Measurements from ENCODE around the gene OTOF.

Gene OTOF

DNA sequence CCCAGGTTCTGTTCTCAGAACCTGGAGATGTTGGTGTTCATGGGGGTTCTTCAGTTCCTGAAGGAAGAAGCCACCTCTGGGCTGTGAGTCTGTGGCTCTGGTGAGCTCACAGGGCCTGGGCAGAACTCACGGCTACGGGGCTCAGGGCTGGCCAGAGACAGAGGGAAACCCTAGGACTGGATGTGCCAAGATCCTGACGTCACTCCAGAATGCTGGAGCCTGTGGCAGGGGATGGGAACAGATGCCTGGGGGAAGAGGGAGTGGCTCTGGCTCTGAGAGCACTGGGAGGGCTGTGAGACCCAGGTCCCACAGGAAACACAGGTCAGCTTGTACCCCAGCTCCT is at the start of gene OTOF:
OTOF (minus strand) TSS at position 214 of the 343 bp plus-strand sequence.
- DNase-seq (ENCODE audit: low read depth), result peak; percentile 87

DNA sequence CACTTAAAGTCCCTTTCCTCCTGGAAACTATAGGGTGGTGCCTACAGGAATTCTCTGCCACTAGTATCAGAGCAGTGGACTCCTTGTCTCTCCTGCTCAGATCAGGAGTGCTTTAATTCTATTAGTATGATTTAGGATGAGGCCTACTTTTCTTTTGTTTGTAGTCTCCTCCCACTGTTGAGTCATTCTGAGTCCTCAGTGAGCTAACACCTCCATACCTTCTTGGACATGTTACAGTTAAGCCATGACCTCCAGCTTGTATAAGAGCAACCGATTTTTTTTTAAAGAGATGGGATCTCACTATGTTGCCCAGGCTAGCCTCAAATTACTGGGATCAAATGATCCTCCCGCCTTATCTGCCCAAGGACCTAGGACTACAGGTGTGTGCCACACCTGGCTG is 48.7 kb upstream of the OTOF start:
- DNase-seq (ENCODE audit: low read depth), result no peak

DNA sequence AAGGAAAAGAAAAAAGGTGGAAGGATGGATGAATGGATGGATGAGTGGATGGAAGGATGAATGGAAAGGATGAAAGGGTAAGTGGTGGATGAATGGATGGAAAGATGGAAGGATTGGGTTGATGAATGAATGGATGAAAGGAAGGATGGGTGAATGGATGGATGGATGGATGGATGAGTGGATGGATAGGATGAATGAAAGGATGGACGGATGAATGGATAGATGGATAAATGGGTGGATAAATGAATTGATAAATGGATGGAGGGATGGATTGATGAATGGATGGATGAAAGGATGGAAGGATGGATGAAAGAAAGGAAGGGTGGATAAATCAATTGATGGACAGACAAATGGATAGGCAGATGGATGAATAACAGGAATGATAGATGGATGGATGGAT is 48.2 kb upstream of the OTOF start:
- DNase-seq (ENCODE audit: low read depth), result no peak

DNA sequence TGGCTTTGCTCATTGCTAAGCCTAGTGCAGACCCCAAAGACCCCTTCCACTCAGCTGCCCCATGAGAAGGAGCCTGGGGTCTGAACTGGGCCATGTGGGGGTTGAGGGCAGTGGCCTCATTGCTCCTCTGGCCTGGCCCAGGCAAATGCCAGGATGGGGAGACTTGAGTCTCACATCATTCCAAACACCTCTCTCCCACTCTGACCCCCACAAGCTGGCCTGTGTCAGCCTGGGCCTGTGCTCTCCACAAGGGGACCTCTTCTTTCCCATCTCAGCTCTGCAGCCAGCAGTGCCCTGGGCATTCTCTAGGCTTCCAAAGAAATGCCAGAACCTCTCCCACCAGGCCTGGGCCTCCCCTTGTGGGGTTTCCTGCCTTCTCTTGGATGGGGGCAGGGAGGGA is 45.8 kb upstream of the OTOF start:
- no peak for DNase-seq (ENCODE audit: low read depth)

DNA sequence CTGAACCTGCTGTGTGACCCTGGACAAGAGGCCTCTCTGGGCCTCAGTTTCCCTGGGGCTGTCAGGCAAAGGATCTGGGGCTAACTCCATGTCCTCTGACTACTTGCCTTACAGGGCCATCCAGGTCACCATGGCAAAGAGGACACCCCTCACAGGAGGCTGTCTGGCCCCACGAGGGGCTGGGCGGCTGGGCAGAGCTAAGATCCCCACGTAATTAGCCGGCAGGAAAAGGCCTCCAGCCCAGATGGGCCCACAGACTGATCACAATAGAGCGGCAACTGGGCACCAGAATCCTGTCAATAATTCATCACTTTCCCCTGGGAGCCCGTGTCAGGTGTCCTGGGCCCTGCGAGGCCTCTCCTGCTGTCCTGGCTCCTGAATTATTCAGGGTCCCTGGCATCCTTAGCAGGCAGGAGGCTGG is 44.8 kb upstream of the OTOF start:
- DNase-seq (ENCODE audit: low read depth), result no peak

DNA sequence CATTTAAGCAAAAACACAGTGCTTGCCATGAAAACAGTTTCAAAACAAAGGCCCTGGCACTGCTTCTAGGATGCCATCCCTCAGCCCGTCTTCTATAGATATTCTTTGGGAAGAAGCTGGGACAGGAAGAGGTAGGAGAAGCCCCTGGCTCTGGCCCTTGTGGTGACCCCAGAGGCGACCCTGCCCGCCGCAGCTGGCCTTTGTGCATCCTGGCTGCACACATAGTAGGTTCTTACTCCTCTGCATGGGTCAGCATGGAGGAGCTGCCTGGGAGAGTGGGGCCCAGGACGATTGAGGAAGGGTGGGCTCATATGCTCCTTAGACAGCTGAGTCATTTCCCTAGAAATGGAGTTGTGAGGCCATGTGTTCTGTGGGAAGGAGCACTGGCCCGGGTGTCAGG is 44.4 kb upstream of the OTOF start:
- no peak for DNase-seq (ENCODE audit: low read depth)

DNA sequence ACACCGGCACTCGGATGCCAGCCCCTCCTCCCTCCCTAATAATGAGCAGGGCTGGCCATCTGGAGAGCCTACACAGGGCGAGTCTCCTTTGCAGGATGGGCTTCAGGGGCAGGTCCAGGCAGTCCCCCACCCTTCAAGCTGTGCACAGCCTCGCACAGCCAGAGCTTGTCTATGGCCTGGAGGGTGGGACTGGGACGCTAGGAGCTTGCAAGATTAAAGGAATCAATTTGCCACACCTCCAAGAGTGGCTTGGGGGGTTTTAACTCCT is 43.9 kb upstream of the OTOF start:
- DNase-seq (ENCODE audit: low read depth), result no peak

DNA sequence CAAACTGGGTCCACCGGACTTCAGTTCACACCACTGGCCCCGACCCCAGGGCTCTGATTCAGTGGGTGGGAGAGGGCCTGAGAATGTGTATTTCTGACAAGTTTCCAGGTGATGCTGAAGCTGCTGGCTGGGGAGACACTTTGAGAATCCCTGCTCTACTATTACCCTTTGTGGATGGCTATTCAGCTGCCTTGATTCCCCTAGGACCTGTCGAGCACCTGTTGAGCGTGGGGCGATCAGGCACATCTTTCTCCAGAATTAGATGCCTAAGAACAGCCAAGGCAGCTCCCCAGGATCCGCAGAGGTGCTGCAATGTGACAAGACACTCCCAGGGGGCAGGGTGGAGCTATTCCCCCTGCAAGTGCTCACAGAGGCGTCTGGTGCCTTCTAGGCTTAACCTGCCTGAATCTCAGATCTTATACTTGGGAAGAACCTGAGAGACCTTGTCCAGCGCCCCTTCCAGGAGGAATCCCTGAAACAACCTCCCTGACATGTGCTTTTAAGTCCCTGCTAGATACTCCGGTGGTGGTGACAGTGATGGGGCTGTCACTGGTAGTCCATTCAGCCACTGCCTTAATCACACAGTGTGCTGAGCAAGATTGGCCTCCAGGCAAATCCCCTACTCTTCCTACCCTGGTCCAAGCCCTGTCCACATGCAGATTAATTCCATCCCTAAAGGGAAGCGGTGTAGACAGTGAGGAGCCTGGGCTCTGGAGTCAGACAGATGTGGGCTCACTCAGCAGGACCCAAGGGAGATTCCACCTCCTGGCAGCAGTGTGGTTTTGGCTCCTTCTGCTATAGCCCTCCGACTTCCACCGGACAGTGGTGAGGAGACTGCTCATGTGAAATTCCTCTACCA is 43.4 kb upstream of the OTOF start:
- DNase-seq (ENCODE audit: low read depth), result peak; percentile 11

DNA sequence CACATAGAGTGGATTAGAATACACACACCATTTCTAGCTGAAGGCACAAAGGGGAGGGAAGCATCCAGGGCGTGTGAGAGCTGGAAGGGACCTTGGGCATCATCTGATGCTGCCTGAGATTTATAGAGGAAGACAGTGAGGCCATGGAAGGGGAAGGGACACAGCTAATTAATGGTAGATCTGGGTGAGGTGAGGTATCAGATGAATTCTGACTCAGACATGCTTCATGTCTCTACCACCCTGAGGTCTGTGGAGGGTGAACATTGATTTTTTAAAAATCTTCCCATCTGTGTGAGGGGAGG is 42.2 kb upstream of the OTOF start:
- no peak for DNase-seq (ENCODE audit: low read depth)

DNA sequence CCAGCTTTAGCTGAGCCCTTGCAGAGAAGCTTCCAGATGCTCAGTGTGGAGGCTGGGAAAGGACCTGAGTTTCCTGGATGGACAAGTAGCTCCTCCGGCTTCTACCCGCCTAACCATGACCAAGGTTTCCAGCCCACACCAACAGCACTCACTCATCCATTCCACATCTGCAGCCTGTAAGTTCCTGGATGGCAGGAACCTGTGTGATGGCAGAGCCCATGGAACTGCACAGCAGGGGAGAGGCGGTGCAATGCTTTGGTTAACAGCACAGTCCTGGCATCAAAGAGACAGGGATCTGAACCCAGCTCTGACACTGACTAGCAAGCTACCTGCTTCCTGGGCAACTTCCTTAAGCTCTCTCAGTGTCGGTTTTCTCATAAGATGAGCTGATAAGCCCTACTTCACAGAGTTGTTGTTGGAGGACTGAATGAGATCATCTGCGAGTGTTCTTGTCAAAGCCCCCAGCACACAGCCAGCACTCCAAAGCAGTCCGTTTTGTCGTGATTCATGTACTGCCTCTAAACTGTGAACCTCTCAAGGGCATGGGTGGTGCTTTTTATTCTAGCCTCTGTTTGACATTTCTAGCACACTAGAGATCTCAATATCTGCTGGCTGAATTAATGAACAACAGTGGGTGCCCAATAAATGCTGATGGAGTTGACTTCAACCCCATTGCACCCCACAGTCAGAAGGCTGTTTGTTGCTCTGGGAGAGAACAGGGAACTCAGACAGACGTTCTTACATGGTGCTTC is 41.6 kb upstream of the OTOF start:
- DNase-seq (ENCODE audit: low read depth), result no peak

DNA sequence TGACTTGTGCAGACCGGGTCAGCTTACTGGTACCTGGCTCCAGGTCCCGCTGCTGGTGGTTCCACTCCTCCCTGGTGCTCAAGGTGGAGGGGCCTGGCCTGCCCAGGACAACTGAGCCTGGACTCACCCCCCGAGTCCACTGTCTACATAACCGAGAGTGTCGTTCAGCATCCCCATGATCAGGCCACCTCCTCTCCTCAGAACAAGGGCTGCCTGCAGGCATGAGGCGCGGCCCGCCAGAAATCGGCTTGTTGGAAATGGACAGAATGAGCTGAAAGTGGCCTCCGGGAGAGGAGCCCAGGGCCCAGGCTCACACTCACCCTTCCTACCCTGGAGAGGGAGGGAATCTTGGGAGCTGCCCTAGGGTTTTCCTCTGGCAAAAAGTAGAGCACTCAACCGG is 38.9 kb upstream of the OTOF start:
- no peak for DNase-seq (ENCODE audit: low read depth)

DNA sequence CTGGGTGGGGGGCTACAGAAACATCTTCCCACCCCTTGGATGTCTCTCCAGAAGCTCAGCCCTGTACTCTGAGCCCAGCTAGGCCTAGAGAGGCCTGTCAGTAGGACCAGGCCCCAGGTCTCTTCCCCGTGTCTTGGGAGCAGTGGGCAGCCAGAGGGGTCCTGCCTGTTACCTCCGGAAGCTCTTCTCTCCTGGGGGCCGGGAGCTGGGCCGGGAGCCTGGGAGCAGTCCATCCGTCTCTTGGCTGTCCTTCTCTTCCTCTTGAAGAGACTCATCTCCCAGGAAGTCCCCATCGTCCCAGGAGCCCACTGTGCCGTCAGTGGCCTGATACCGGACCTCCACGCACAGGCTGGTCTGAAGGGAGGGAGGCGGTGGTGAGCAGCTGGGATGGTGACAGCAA is 38.3 kb upstream of the OTOF start:
- DNase-seq (ENCODE audit: low read depth), result no peak

DNA sequence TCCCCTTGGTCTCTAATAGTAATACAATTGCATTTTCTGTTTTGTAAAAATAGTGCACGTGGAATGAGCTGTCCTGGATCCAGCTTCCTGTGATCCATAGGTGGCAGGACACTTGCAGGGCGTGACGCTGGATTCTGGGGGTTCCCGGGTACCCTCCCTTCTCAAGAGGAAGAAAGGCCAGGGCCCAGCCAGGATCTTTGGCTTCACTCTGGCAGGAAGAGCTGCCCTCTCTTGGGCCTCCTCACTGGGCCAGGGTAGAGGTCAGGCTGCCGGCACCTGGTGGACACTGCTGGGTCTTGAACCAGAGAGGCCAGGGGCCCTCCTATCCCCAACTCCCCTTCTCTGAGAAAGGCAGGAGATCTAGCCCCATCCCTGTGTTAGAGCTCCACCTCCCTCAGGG is 37.8 kb upstream of the OTOF start:
- DNase-seq (ENCODE audit: low read depth), result no peak

DNA sequence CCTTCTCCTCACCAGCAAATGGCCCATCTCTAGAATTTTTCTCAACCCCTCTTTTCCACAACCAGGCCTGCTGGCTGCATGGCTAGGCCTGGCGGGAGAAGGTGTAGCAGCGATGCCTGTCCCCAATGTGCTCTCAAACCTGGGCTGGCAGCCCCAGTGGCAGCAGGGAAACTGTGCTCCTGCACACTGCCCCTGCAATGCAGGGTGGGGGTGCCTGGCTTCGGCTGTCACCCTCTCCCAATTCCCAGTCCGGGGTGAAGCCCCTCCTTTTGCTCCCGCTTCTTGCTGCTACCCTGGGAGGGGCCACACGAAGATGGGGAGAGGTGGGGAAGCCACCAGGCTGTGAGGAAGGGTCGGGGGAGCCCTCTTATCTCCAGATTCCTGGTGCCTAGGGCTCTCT is 36.1 kb upstream of the OTOF start:
- DNase-seq (ENCODE audit: low read depth), result no peak

DNA sequence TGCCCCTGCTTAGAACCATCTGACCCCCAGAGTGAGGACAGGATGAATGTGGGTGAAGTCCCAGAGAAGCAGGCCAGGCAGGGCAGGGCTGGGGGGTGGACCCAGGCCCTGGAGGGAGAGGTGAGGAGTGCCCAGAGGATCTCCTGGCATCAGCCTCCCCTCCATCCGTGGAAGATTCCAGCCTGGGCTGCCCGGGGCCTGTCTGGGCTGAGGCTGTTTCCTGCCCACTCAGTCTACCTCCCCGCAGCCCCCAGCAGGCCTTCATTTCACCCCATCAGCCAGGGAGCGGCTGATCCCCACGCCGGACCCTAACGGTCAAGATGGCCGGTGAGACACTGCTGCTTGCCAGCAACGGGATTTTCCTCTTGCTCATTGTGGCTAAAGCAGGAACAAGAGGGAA is 35.3 kb upstream of the OTOF start:
- DNase-seq (ENCODE audit: low read depth), result no peak

DNA sequence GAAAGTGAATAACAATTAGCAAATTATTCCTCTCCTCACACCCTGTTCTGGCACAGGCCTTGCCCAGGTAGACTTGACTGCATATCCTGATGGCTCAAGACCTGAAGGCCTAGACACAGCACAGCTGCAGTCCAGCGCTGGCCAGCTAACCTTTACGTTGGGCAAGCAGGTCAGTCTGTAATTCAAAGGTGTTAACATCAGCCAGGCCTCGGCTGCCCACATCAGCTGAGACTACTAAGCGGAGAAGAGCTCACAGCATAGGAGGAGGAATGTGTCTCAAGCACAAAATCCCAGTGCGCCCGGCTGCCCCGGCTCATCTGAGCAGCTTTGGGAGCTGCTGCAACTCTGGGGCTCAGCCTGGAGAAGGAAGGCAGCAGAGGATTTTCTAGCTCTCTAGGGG is 33.5 kb upstream of the OTOF start:
- DNase-seq (ENCODE audit: low read depth), result no peak

DNA sequence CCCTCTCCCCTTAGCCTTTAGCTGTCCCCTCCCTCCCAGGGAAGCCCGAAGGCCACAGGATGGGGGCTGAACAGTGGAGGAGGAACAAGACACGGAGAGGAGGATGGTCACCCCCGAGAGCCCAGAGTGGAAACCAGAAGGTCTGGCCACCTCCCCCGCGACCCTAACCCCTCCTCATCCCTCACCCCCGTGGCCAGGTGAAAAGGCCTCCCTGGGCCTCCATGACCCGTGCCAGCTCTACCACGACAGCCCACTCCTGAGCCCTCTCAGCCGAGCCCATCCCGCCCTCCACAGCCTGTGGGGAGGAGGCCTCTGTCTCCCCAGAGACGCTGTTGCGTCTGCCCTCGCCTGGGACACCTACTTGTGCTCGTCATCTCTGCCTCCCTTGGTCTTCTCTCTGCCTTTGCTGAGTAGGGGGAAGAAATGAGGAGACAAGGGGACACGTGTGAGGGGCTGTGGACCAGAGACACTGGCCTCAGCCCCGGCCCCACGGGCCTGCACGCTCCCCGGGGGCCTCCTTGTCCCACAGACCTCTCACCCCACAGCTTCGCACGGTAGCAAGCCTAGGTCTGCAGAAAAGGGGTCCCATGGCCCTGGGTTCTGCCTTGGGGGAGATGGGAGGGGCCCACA is 32.5 kb upstream of the OTOF start:
- no peak for DNase-seq (ENCODE audit: low read depth)

DNA sequence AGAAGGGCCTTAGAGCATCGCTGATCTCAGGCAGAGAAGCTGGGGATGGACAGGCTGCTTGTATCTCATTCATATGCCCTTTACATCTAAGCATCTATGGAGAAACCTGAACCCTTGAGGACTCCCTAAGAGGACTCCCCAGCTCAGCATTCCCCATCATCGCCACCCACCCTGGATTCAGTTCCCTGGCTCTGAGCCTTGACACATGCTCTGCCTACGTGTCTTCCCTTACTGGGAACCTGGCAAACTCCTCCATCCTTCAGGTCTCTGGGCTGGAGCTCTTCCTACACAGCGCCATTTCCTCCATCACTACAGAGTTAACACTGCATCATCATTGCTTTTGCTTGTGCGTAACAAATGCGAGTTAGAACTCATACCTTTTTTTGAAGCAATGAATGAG is 31.2 kb upstream of the OTOF start:
- no peak for DNase-seq (ENCODE audit: low read depth)

DNA sequence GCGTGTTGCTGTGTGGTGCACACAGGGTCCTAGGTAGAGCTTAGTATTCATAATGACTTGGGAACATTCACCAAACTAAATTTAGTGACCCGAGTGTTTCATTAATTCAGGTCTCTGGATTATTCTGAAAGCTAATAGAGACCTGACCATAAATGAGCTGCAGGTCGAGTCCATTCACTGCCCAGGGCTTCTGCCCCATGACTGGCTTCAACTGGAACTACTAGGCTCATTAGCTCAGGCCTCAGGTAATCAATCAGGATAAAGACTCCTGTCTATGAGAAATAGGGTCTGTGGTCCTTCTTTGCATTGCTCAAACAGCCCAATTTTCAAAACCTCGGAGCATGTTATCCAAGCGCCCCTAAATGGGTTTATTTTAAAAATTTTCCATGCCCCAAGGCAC is 30.0 kb upstream of the OTOF start:
- no peak for DNase-seq (ENCODE audit: low read depth)

DNA sequence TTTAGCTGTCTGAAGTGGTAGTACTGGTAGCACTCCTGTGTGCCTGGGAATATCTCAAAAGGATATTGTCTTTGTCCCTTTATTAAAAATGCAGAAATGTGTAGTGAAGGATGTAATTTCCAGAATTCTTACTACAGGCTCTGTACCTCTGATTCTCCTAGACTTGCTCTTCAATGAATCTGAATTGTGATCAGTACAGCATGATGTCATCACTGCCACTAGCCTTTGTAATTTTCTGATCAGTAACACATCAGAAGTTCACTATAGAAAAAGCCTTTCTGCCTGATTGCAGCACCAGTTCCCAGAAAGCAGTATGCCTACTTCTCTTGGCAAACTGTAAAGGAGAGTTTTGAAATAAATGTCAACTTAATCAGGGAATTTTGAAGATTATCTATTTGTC is 29.2 kb upstream of the OTOF start:
- no peak for DNase-seq (ENCODE audit: low read depth)

DNA sequence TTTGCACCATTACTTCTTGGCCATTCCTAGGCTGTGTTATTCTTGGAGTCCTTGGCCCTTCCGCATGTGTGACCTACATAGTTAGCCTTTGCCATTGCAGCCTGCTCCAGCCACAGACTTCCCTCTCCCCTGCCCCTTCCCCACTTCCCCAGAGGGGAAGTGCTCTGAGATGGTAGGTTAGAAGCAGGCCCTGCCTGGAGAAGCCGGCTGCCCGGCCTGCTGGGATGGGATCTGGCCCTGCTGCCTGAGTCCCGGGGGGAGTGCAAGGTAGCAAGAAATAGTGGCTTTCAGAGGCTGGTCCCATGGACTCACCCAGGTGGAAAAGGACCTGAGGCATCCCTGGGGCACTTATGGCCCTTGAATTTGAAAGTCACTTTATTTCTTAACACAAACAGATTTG is 28.4 kb upstream of the OTOF start:
- no peak for DNase-seq (ENCODE audit: low read depth)

DNA sequence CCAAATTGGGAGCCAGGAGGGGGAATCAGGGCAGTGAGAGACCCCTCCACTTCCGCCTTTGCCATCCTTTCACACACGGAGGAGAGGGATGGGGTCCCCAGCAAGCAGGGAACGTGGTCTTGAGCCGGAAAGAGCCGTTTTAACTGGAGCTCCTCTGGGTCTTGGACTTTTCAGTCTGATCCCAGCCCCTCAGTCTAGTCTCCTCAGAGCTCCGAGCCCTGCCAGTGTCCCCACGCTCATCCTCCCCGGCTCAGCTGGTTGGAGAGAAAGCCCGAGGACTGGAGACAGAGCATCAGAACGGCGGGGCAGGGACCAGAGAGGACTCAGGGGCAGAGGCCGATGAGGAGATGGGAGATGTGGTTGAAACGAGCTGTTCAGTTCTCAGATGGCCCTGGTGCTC is 26.1 kb upstream of the OTOF start:
- DNase-seq (ENCODE audit: low read depth), result no peak

DNA sequence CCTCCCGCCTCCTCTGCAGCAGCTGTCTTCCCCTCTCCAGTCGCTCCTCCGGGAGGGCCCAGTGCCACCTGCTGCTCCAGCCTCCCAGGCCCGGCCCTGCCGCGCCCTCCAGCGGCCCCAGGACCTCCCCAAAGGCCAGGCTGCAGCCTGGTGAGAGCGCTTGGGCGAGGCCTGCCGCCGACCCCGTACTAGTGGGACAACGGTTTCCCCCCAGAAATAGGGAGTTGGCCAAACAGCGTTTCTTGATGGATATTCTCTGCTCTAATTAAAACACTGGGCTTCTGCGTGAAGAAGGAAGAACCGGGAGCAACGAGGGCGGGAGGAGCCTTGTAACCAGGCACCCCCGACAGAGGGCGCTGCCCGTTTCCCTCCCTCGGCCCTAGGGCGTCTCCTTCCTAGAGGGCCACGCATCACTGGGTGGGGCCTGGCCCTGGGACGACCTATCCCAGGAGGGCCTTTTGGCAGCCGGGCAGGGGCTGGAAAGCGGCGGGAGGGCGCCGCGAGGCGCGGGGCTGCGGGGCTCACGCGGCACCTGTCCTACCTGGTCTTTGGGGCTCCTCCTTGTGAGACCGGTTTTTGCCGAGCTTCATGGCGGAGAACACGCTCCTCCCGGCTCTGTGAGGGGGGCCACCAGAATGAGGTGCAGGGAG is 25.4 kb upstream of the OTOF start:
- peak; percentile 66 for DNase-seq (ENCODE audit: low read depth)
